Peyer's patch (tissue), 4 donors: Measurements from ENCODE around the gene SAMSN1.

Experiments
- POLR2A ChIP-seq, 2 donors: fragments of 450-650 bp; IDR thresholded peaks; one replicate each; pipeline ENCODE4 v1.5.1; 2017; ENCODE audit warnings: antibody characterized with exemption in 2 of 2, mild to moderate bottlenecking in 2 of 2, moderate library complexity in 2 of 2
- TF ChIP-seq, protein P1 (sequence below), 6 experiments: fragments of 450-650 bp in 4 of 6; fragments of 200-600 bp in 2 of 6; sonication (generic) in 1 of 6; IDR thresholded peaks; one replicate each; pipeline ENCODE4 v1.5.1; 2017 to 2019; ENCODE audit warnings: antibody characterized with exemption in 6 of 6, mild to moderate bottlenecking in 3 of 6, moderate library complexity in 1 of 6

DNA sequence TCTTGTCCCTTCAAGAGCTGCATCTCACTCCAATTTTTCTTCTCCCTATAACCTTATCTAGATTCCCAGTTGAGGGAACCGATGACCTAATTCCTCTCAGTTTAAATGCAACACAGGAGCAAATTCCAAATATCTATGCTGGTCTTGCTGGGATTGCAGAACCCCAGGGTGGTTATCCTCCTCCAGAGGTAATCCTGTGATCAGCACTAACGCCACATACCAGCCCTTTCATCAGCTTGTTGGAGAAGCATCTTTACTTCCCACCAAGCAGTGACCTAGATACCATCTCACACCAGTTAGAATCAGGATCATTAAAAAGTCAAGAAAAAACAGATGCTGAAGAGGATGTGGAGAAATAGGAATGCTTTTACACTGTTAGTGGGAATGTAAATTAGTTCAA lies 52.4 kb downstream of the SAMSN1 start:
- TF ChIP-seq, protein P1, sequence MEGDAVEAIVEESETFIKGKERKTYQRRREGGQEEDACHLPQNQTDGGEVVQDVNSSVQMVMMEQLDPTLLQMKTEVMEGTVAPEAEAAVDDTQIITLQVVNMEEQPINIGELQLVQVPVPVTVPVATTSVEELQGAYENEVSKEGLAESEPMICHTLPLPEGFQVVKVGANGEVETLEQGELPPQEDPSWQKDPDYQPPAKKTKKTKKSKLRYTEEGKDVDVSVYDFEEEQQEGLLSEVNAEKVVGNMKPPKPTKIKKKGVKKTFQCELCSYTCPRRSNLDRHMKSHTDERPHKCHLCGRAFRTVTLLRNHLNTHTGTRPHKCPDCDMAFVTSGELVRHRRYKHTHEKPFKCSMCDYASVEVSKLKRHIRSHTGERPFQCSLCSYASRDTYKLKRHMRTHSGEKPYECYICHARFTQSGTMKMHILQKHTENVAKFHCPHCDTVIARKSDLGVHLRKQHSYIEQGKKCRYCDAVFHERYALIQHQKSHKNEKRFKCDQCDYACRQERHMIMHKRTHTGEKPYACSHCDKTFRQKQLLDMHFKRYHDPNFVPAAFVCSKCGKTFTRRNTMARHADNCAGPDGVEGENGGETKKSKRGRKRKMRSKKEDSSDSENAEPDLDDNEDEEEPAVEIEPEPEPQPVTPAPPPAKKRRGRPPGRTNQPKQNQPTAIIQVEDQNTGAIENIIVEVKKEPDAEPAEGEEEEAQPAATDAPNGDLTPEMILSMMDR (IDR thresholded peaks at IDR 0.05), result no peak
- no peak for TF ChIP-seq POLR2A (IDR thresholded peaks at IDR 0.05)
